ENCODE measurements around the gene ERC1. TPM values are rescaled to one million over a fixed set of nuclear protein-coding genes. Genes with fewer than 3 reads are reported as not detected.

The ERC1 gene
- polyA plus RNA-seq, 10 donors, result 20.1 to 28.1 (median 24.1) TPM

GRCh38 chr12:1439687-1440086 lies 448.7 kb downstream of the ERC1 start:
- no peak for DNase-seq

DNA sequence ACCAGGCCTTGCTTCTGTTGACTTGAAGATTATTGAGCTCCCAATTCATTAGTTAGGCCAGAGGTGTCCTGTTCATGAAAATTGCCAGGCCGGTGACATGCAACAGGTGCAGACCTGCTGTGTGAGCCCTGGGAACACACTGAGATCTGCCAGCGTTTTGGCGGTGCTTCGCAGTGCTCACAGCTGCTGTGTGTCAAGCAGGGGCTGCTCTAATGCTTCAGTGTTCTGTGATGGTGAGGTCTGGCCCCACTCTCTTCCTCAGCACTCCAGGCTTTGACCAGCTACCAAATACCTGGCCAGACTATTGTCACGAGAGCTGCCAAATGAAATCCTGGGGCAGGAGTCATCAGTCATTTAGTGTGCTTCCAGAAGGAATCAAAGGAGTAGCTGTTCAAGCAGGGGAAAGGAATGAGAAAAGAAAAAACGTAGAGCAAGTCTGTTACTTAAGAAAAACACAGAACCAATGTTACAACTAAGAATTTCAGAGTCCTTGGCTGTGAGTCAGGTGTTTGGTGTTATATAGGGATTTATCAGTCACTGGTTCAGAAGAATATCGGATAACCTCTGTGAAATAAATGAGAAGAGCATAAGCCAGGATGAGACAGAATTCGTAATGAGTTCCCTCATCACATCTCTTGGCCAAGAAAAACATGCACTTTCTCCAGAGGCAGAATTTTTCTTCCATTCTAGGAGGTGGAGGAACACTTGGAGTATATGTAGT lies 452.6 kb downstream of the ERC1 start:
- peak; percentile 45 to 72 (median 69) for DNase-seq

- no peak for DNase-seq
Measured at GRCh38 chr12:1444142-1444516, 453.1 kb downstream of the ERC1 start.

GRCh38 chr12:1445807-1446206 lies 454.8 kb downstream of the ERC1 start:
- no peak for DNase-seq

DNA sequence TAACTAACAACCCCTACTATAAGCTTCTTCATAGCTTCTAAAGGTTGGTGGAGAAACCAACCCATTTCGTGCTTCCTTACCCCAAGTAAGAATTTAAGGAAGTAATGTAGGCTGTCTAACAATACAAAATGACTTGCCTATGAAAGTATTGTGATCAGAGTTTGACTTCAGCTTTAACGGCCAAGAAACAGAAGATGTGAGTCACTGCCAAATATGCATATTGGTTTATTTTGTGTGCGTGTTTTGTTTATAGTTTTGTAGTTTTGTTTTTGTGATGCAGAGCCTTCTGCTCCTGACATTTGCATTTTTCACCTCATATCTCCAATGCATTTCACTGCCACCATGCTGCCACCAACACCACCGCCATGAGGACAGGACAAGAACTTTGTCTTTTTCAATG lies 457.3 kb downstream of the ERC1 start:
- no peak for DNase-seq

DNA sequence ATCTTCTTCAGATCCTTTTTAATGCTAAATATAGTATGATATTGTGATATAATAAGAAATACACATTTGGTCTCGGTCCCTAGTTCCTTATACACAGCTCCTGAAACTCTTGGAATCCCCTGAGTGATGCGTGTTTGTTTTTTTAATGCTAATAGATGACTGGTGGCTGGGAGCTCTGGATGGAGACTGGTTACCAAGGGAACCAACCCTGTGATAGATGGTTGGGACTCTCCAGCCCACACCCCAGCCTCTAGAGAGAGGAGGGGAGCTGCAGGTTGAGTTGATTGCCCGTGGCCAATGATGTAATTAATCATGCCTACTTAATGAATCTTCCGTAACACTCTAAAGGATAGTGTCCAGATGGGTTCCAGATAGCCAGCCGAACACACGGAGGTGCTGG lies 462.8 kb downstream of the ERC1 start:
- DNase-seq, result no peak

- no peak for DNase-seq
Measured at GRCh38 chr12:1456885-1457284, 465.9 kb downstream of the ERC1 start.

- DNase-seq, result no peak
Measured at GRCh38 chr12:1457901-1458300, 466.9 kb downstream of the ERC1 start.

GRCh38 chr12:1459339-1459738 lies 468.3 kb downstream of the ERC1 start:
- DNase-seq, result no peak

GRCh38 chr12:1463073-1463905 lies 472.3 kb downstream of the ERC1 start:
- no peak for DNase-seq

DNA sequence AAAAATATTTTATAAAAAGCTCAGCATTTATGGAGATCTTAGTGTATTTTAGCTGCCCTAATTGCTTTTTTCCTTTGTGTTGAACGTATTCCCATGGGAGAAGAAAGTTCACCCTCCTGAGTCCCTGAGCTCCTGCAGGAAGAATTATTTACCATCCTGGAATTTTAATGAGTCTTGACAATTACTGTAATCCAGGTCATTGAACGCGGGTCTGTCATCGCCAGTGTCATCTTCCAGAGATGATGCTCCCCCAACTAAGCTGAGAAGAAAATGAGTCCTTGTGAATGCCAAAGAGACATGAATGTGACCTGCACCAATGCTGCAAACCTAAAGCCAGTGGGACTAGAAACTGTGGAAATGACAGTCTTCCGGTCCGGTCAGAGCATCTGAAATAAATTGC lies 473.9 kb downstream of the ERC1 start:
- DNase-seq, result no peak

DNA sequence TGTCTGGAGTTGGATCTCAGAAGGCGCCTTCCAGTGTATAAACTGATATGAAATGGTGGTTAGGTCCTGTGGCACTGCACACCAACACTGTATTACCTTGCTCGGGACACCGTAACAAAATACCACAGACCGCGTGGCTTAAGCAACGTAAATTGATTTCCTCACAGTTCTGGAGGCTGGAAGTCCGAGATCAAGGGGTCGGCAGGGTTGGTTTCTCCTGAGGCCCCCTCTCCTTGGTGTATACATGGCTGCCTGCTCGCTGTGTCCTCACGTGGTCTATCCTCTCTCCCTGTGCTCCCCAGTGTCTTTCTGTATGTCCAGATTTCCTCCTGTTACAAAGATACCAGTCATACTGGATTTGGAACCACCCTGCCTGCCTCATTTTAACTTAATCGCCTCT lies 475.0 kb downstream of the ERC1 start:
- DNase-seq, result no peak

GRCh38 chr12:1466481-1467154 lies 475.6 kb downstream of the ERC1 start:
- DNase-seq, result no peak

DNA sequence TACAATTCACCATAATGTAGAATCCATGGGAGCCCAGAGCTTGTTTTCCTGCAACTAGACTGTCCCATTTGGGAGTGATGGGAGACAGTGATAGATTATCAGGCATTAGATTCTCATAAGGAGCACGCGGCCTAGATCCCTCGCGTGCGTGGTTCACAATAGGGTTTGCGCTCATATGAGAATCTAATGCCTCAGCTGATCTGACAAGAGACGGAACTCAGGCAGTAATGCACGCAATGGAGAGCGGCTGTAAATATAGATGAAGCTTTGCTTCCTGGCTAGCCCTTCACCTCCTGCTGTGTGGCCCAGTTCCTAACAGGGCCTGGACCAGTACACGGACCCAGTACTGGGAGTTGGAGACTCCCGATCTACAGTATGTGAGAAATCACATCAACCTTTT lies 476.7 kb downstream of the ERC1 start:
- no peak for DNase-seq

- no peak for DNase-seq
Measured at GRCh38 chr12:1469070-1469469, 478.0 kb downstream of the ERC1 start.

DNA sequence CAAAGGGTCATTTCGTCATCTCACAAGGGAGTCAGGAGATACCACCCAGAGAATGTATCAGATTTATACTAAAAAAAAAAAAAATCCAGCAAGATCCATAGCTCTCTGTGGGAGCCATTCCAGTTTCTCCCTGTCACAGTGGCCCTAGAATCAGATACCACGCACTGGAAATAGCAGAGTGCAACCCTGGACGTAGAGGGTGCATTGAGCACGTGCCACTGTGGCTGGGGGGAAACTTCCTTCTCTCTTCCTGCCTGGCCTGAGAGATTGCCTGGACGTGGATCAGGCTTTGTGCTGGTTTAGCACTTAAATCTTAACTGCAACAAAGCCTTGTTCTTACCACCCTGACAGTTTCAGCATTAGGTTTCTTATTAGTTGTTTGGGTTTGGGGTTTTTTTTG lies 479.0 kb downstream of the ERC1 start:
- peak in 1 of 3 donors; percentile 46 for DNase-seq

DNA sequence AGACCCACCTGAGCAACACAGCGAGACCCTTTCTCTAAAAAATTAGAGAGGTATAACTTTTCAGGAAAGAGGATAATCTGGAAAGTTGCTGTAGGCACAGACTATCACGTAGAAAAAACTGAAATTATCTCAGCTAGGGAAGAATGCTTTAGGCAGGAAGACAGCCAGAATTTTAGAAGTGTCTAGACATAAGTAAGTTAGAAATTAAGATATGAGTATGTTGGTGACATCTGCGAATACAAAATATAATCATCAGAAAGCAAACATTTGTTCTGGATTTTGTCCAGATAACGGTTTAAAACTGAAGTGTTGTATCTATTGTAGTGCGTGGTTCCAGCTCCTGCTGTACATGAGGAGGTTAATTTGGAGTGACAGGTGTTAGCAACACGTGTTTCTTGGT lies 480.2 kb downstream of the ERC1 start:
- no peak for DNase-seq

DNA sequence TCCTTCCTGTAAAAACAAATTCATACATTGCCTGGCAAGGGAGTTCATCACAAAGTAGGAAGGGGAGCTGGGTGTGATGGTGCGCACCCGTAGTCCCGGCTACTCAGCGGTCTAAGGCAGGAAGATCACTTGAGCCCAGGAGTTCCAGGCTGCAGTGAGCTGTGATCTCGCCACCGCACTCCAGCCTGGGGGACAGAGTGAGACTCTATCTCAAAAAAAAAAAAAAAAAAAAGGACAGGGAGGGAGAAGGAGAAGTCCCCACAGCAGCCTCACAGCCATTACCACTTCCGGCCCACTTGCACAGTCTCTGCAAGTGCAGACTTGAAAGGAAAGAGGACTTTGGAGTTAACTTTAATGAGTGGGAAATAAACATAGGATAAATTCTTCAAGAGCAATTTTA lies 482.4 kb downstream of the ERC1 start:
- DNase-seq, result no peak

GRCh38 chr12:1474041-1474573 lies 483.1 kb downstream of the ERC1 start:
- DNase-seq, result peak in 2 of 3 donors; percentile 40 to 96

DNA sequence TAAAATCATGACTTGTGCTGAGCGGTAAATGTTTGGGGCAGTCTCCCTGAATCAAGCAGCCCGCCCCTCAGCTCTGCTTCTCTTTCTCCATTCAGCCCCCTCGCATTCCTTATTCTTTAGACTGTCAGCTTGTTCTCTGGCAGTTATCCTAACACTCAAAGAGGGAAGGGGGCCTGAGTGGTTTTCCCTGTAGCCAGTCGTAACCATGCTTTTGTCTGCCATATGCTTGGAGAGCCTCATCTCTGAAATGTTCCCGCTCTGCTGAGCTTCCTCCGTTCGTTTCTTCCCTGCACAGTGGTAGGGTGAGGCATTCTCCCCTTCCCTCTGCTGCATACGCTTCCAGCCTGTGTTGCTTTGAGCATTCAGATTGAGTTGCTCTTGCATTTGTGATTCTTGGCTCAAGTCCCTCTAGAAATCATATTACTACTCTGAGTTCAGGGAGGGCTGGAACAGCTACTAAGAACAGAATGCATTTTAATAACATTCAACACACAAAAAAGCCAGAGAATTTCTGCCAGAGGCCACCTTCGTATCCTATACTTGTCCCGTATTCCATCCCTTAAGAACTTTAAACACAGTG lies 483.6 kb downstream of the ERC1 start:
- DNase-seq, result peak; percentile 71 to 92 (median 88)

DNA sequence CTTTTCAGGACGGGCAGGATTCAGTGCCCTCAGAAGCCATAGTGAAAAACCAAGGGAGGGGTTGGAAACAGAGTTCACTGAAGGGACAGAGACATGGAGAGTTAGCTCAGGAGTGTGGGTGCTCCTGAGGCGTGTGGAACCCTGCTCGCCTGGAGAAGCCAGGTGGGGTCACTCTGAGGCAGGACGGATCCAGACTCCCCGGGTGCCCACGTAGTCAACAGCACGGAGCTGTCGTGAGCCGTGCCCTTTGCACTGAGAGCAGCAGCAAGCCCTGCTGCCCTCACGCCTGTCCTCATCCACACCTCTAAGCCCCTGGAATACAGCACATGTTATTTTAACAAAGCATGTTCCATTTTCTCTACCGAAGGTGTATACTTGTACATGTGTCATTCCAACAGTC lies 488.6 kb downstream of the ERC1 start:
- no peak for DNase-seq

DNA sequence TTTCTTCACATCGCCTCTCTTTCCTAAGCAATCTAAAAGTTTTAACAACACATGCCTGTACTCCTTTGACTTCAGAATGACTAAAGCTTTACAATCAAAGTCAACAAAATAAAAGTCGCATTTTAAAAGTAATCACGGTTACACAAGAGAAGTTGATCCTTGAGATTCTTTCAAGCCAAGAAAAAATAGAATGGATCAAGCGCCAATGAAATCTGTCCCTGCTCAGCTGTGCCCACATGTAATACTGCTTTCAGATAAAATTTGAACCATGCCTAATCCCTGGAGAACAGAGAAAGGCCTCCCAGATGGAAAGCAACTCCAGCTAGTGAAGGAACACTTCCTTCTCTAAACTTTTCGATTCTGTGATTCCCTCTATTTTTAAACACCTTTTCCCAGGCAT lies 490.3 kb downstream of the ERC1 start:
- no peak for DNase-seq

Measured in muscle of back (tissue), 11 donors.